IMR-90 (cell line): ENCODE results near the gene SCN10A.

Experiments
- CEBPB ChIP-seq: IDR thresholded peaks from 2 replicates; pipeline ENCODE4 v1.6.1; 2012; ENCODE audit warnings: low read depth, low read length, improper control_type of control experiment
- CHD1 ChIP-seq: IDR thresholded peaks from 2 replicates; pipeline ENCODE4 v1.6.1; 2012; ENCODE audit warnings: low read depth, low read length, improper control_type of control experiment
- POLR2A ChIP-seq: IDR thresholded peaks from 2 replicates; pipeline ENCODE4 v1.6.1; 2012; ENCODE audit warnings: mild to moderate bottlenecking, low read depth, low read length
- TF ChIP-seq, protein P1 (sequence below): conservative IDR thresholded peaks from 2 replicates; pipeline ENCODE4 v1.5.1; 2012; ENCODE audit warnings: mild to moderate bottlenecking, low read depth, low read length, improper control_type of control experiment
- TF ChIP-seq, protein P2 (sequence below): fragments of 150-350 bp; IDR thresholded peaks from 2 replicates; pipeline ENCODE4 v1.6.1; 2017; ENCODE audit warnings: mild to moderate bottlenecking, antibody characterized with exemption, low read length, low read depth

DNA sequence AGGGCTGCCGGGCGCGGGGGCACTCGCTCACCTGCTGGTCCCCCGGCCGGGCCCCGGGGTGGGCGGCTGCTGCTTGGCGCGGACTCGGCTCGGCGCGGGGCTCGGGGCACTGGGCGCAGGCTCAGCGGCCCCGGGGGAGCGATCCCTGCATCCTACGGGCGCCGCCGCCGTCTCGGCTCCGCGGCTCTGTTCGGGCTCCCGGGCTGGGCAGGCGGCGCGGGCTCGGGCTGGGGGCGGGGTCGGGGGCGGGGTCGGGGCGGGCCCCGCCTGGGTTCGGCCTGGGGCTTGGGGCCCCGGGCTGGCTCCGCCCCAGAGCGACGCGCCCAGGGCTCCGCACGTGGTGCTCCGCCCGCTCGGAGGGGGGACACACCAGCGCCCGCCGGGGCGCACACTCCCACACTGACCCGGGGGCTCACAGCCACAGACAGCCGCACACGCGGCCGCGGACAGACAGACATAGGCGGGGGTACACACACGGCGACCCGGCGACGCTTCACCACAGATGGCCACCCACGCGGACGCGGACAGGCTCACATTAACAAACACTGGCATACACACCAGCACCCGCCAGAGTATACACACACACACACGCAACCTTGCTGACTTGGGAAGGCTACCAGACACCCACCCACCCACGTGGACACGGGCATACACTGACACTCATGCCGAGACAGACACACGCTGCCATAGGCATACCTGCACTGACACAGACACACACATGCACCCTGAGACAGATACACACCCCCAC is 166.3 kb downstream of the SCN10A start, which contains the start of gene SCN5A:
- TF ChIP-seq, protein P1, sequence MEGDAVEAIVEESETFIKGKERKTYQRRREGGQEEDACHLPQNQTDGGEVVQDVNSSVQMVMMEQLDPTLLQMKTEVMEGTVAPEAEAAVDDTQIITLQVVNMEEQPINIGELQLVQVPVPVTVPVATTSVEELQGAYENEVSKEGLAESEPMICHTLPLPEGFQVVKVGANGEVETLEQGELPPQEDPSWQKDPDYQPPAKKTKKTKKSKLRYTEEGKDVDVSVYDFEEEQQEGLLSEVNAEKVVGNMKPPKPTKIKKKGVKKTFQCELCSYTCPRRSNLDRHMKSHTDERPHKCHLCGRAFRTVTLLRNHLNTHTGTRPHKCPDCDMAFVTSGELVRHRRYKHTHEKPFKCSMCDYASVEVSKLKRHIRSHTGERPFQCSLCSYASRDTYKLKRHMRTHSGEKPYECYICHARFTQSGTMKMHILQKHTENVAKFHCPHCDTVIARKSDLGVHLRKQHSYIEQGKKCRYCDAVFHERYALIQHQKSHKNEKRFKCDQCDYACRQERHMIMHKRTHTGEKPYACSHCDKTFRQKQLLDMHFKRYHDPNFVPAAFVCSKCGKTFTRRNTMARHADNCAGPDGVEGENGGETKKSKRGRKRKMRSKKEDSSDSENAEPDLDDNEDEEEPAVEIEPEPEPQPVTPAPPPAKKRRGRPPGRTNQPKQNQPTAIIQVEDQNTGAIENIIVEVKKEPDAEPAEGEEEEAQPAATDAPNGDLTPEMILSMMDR: no peak
- TF ChIP-seq CHD1 (no peak), POLR2A (no peak; the same call in 1 of the 2 replicates), CEBPB (no peak)
- TF ChIP-seq, protein P2, sequence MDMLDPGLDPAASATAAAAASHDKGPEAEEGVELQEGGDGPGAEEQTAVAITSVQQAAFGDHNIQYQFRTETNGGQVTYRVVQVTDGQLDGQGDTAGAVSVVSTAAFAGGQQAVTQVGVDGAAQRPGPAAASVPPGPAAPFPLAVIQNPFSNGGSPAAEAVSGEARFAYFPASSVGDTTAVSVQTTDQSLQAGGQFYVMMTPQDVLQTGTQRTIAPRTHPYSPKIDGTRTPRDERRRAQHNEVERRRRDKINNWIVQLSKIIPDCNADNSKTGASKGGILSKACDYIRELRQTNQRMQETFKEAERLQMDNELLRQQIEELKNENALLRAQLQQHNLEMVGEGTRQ: peak; percentile 36; the same call in 1 of the 2 replicates
